HG03108 (cell line): ENCODE data around the gene DRAP1.
A peak's percentile ranks its signal among the peaks of the same experiment; 100 is the strongest.

ENCODE experiments used
- ATAC-seq: cut with Tn5 transposase; IDR thresholded peaks from one replicate; pipeline ENCODE4 v1.9.1; 2021; ENCODE audit warnings: moderate library complexity; ENCODE audit not compliant: unreplicated experiment

DRAP1 gene

DNA sequence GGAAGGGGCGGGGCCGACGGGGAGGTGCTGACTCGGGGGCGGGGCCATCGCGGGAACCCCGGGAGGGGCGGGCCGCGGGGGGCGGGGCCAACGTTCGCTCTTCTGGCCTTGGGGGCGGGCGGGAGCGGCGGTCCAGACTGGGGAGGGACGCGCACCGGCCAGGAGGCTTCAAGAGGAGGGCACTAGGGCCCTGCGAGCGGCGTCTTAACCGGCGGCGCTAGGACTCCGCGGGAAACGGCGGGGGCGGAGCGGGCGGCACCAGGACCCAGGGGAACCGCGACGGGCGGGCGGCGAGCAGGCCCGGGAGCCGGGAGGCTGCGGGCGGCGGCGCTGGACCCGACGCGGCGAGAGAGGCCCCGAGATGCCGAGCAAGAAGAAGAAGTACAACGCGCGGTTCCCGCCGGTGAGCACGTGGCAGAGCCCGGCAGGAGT, at the start of gene DRAP1:
Gene DRAP1 (plus strand): TSS at position 286 of the 432 bp plus-strand sequence. CDS start 76 bp downstream, at position 362.
- peak; percentile 85 for ATAC-seq

GRCh38 chr11:65869643-65870306, 49.5 kb upstream of the DRAP1 start:
- ATAC-seq = no peak

DNA sequence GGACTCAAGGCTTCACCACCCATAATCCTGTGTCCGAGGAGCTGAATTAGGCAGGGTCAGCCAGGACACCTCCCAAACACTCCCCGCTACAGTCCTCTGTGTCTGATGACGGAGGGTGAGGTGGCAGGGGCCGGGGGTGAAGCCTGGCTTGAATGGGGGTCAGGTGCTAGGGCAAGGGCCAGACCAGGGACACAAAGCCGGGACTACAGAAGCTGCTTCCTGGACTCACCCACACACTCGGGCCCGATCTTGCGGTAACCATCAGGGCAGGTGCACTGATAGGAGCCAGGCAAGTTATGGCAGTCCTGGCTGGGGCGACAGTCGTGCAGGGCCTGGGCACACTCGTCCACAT, 48.9 kb upstream of the DRAP1 start:
- no peak for ATAC-seq

DNA sequence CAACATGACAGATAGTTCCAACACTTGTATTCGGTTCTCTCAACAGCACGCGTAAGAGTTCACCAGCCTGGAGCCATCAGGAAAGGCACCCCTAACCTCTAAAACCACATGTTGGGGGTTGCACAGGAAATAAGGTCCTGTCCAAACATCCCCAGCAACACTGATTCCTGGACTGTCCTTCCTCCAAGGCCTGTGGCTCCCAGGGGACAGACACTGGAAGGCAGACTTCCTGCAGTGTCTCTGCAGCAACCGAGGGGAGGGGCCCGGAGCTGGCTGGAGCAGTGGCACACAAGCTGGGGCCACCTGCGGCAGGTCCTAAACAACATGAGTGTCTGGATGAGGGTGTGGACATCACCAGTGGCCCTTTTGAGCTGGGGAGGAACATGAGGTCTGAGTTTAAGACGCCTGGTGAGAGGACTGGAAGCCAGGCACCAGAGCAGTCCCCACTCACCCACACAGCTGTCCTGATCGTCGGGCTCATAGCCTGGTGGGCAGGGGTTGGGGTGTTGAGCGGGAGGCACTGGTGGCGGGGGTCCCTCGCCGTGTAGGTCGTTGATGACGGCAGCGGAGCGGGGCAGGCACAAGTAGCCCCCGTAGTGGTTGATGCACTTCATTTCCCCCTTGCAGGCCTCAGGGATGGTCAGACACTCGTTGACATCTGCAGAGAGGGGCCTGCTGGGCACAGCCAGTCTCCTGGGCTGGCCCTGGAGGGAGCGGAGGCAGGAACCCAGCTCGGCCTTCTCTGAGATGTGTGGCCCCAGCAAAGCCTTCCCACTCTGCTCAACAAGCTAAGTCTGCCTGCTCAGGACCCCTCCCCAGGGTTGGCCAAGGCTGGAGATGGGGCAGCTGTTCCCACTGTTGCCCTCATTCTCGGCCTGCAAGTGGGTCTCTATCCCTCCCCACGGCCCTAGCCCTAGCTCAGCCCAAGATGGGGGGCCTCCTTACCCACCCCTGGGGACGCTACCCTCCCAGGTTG, 48.2 kb upstream of the DRAP1 start:
- ATAC-seq = no peak

DNA sequence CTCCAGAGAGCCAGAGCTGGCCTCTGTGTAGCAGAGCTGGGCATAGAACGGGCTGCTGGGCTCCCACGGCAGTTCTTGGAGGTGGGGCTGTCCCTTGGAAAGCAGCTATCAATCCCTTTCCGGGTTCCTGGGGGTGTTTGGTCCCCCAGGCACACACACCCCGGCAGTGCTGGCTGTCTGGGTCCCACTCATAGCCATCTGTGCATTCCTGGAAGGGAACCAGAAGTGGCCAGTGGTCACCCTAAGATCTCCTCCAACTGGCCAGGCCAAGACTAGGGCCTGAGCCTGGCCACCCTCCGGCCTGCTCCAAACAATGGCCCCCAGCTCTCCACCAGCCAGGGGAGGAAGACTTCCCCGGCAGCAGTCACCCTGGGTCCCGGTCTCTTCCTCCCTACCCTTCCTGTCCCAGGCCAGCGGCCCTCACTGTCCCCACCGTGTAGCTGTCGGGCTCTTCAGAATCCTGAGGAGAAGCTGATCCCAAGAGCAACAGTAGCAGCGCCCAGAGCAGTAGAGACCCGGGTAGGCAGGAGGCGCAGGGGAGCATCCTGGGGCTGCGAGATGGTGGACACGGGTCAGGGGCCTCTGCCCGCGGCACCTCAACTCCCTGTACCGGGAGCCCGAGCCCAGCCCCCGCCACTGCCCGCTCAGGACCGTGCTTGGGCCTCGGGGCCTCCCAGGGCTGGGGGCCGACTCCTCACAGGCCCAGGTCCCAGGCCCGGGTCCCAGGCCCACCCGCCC, 47.2 kb upstream of the DRAP1 start:
- no peak for ATAC-seq

GRCh38 chr11:65872586-65873317, 46.5 kb upstream of the DRAP1 start, which contains the start of gene EFEMP2:
TSS of gene EFEMP2 (minus strand) at chr11:65872800. CDS start at chr11:65872354, 446 bp downstream.
- no peak for ATAC-seq

DNA sequence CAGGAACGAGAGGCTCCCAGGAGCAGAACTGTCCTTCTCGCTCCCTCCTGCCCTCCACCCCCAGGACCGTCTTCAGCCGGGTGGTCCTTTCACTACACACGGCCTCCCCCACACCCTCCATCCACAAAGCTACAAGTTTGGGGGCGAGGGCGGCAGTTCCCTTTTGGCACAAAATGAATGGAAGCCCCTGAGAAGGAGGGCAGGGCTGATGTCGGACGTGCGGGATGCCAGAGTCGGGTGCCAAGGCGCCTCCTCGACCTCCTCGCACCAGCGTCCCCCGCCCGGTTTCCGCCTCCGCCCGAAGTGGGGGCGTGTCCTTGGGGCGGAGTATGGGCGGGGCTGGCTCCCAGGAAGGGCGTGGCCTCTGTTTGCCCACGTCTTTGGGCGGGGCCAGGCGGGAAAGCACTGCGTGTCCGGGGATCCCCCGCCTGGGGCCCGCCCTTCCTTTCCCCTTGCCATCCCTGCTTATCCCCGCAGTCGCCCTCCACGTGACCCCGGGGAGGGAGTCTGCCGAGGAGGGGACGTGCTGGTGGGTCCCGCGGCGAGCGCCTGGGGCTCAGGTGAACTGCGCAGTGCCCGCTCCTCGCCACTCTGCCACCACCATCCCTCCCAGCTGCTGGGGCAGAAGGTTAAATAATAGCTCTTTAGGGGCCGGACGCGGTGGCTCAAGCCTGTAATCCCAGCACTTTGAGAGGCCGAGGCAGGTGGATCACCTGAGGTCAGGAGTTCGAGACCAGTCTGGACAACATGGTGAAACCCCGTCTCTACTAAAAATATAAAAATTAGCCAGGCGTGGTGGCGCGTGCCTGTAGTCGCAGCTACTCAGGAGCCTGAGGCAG, 45.7 kb upstream of the DRAP1 start:
- ATAC-seq = peak; percentile 68

DNA sequence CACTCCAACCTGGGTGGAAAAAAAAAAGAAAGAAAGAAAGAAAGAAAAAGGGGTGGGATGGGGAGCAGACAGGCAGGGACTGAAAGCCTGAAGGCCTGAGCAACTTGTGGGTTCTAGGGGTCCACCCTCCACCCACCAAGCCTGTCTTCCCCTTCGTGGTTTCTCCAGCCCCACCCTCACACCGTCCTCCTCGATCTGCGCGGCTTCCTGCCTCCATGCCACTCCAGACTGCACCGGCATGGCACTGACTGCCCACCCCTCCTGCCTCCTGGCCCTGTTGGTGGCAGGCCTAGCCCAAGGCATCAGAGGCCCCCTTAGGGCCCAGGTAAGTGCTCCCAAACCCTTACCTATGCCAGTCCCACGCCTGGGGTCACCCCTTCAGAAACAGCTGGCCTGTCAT, 39.6 kb upstream of the DRAP1 start, which contains the start of gene CTSW:
Gene CTSW (plus strand): TSS at position 221 of the 400 bp plus-strand sequence. CDS start 18 bp downstream, at position 239.
- no peak for ATAC-seq

- no peak for ATAC-seq
These were observed 39.2 kb upstream of the DRAP1 start for GRCh38 chr11:65880027-65880426.

DNA sequence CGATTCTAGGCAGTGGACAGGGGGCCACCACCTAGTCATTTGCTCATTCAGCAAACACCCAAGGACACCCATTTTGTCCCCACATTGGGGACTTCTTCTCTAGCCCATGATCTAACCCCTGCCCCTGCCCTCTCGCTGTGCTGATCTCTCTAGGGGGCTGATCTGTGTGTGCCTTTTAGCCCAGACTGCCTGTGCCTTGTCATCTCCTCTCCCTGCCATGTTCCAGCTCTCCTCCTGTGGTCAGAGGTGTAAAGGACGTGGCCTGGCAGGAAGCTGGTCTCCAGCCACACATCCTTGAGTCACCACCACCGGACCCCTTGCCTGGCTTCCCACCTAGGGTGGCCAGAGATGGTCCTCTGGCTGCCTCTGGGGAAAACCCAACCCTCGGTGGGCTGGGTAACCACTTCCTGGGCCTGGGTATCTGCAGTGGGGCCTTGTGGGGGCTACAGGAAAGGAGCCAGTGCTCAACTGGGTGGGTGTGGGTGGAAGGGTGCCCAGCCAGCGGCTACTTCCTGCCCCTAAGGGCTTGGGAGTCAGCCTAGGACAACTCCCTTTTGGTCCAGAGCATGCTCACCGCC, 38.3 kb upstream of the DRAP1 start:
- ATAC-seq = no peak

DNA sequence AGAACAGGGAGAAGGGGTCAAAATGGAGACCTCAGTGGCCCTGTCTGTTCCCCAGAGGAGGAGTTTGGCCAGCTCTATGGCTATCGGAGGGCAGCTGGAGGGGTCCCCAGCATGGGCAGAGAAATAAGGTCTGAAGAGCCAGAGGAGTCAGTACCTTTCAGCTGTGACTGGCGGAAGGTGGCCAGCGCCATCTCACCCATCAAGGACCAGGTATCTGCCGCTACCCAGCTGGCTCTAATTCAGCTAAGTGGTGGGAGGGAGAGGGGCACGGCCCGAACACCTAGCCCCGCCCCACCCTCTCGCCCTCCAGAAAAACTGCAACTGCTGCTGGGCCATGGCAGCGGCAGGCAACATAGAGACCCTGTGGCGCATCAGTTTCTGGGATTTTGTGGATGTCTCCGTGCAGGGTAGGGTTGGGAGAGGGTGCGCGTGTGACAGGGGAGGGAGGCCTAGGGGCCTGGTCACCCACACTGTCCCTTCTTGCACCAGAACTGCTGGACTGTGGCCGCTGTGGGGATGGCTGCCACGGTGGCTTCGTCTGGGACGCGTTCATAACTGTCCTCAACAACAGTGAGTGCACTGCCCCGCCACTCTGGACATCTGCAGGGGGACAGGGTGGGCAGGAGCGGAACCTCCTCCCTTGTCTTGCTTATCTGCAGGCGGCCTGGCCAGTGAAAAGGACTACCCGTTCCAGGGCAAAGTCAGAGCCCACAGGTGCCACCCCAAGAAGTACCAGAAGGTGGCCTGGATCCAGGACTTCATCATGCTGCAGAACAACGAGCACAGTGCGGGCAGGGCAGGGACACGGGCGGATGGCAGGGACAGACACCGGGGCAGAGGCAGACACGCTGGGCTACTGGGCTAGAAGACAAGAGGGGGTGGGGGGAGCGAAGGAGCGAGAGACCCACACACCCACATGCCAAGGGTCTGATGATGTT, 36.8 kb upstream of the DRAP1 start:
- ATAC-seq = no peak

- no peak for ATAC-seq
These were observed 36.0 kb upstream of the DRAP1 start for GRCh38 chr11:65883058-65883761.

GRCh38 chr11:65883786-65884715, 35.2 kb upstream of the DRAP1 start:
- ATAC-seq = no peak

DNA sequence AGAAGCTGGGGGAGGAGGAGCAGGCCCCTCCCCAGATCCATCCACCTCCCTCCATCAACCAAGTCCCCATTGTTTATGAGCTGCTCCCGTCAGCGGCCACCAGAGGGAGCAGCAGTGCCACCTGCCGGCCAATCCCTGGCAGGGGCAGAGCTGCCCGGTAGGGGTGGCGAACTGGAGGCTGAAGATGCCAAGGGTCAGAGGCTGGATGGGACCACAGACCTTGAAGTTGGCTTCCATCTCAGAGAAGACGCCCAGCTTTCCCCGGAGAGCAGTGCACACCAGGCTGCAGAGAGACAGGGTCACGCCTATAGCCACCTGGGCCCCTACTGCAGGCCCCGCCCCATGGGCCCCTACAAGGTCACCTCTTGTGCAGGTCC, 34.5 kb upstream of the DRAP1 start:
- ATAC-seq = no peak

DNA sequence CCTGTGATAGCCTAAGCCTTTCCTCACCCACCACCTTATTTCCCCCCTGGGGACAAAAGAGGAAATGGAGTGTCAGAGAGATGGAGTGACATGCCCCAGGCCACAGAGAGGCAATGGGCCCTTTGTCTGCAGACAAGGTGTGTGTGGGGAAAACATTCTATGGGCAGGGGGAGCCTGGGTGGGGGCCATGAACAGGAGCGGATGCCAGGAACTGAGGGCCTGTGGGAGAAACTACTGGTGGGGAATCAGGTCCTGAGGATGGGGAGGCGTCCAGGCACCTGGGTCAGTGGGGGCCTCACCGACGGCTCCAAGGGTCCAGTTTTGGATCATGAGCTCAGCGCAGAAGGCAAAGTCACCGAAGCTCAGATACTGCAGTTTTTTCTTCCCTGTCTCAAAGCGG, 34.0 kb upstream of the DRAP1 start:
- ATAC-seq = no peak

DNA sequence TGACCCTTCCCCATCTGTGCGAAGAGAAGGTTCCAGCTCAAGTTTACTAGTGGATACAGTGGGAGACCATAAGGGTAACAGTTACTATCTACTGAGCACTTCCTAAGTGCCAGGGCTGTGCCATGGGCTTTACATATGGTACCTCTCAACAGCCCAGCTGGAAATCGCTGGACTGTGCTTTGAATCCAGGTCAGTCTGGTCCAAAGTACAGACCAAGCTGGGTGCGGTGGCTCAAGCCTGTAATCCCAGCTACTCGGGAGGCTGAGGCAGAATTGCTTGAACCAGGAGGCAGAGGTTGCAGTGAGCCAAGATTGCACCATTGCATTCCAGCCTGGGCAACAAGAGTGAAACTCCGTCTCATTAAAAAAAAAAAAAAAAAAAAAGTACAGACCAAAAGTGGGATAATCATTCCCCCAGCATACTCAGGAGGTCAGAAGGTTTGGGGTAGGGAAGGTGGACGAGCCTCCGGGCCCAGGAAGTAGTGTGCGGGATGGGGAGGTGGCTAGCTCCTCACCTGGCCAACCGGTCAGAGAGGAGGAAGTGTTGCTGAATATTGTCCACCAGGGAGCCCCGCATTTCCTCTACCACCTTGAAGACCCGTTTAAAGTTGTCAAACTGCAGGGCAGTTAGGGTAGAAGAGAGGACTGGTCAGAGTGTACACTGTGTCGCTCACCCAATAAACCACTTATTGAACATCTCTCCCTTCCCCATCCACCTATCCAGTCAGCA, 33.3 kb upstream of the DRAP1 start:
- ATAC-seq = no peak
